NCI-H2029 treated with DMSO at 0.1 percent for 48 hours (cell line): ENCODE measurements around the gene FMNL2.

ENCODE experiments used
- DNase-seq: peaks from one replicate; lab custom pipeline; 2025; lab: John Stamatoyannopoulos, UW

Gene FMNL2

GRCh38 chr2:152402780-152403759 lies 68.1 kb downstream of the FMNL2 start:
- DNase-seq, result peak; percentile 51

- no peak for DNase-seq
Measured at GRCh38 chr2:152405206-152406118, 70.5 kb downstream of the FMNL2 start.

GRCh38 chr2:152406119-152406835 lies 71.3 kb downstream of the FMNL2 start:
- no peak for DNase-seq

GRCh38 chr2:152406836-152407161 lies 71.8 kb downstream of the FMNL2 start:
- DNase-seq, result no peak

GRCh38 chr2:152407204-152407721 lies 72.3 kb downstream of the FMNL2 start:
- DNase-seq, result peak; percentile 23

GRCh38 chr2:152407806-152408205 lies 72.8 kb downstream of the FMNL2 start:
- no peak for DNase-seq

- no peak for DNase-seq
Measured at GRCh38 chr2:152408254-152408653, 73.3 kb downstream of the FMNL2 start.

GRCh38 chr2:152409386-152410164 lies 74.6 kb downstream of the FMNL2 start:
- DNase-seq, result no peak

- peak; percentile 69 for DNase-seq
Measured at GRCh38 chr2:152410165-152410597, 75.2 kb downstream of the FMNL2 start.

GRCh38 chr2:152411154-152411553 lies 76.2 kb downstream of the FMNL2 start:
- no peak for DNase-seq

GRCh38 chr2:152413228-152414030 lies 78.5 kb downstream of the FMNL2 start:
- DNase-seq, result no peak

- peak; percentile 79 for DNase-seq
Measured at GRCh38 chr2:152415231-152415642, 80.3 kb downstream of the FMNL2 start.

- no peak for DNase-seq
Measured at GRCh38 chr2:152415796-152416195, 80.8 kb downstream of the FMNL2 start.

GRCh38 chr2:152418688-152419087 lies 83.7 kb downstream of the FMNL2 start:
- DNase-seq, result no peak

- no peak for DNase-seq
Measured at GRCh38 chr2:152419944-152420343, 85.0 kb downstream of the FMNL2 start.

GRCh38 chr2:152420363-152420762 lies 85.4 kb downstream of the FMNL2 start:
- no peak for DNase-seq

GRCh38 chr2:152420936-152421335 lies 86.0 kb downstream of the FMNL2 start:
- no peak for DNase-seq

GRCh38 chr2:152421521-152422370 lies 86.8 kb downstream of the FMNL2 start:
- DNase-seq, result peak; percentile 18

- DNase-seq, result no peak
Measured at GRCh38 chr2:152423684-152424083, 88.7 kb downstream of the FMNL2 start.
